H1 (cell line): Measurements from ENCODE around the gene ROBO4. TPM values are rescaled to one million over a fixed set of nuclear protein-coding genes. Genes with fewer than 3 reads are reported as not detected.

ENCODE experiments used
- CTCF ChIA-PET: fragments of 300-600 bp; sonication (Branson Sonifier 250); formaldehyde crosslinking; loops from one replicate; lab custom pipeline; 2021; ENCODE audit not compliant: partially characterized antibody; lab: Charles Lee
- POLR2A ChIA-PET: fragments of 300-600 bp; sonication (Branson Sonifier 250); formaldehyde crosslinking; loops from one replicate; lab custom pipeline; 2021; ENCODE audit warnings: inconsistent platforms; ENCODE audit not compliant: partially characterized antibody; lab: Charles Lee
- DNase-seq, 2 experiments: peaks; one replicate each; pipeline versions ENCODE4 v3.0.0 to v3.0.0-alpha.2; 2010 to 2022; ENCODE audit warnings: low spot score in 2 of 2, low read depth in 1 of 2, mixed read lengths in 1 of 2
- FAIRE-seq: peaks from 2 replicates; lab custom pipeline; 2011; peaks lifted over from hg19 to GRCh38; lab: Jason Lieb, UNC
- H2AFZ ChIP-seq: 2 replicates; pipeline ENCODE4 v1.8.1; 2012; ENCODE audit warnings: low read length, inconsistent platforms
- H2AK5ac ChIP-seq: 2 replicates; pipeline ENCODE4 v1.6.1; 2013; ENCODE audit warnings: low read depth, low read length
- H2BK120ac ChIP-seq: replicated peaks from 2 replicates; pipeline ENCODE3; 2013; ENCODE audit warnings: low read depth, low read length, inconsistent platforms
- H2BK12ac ChIP-seq: 2 replicates; pipeline ENCODE4 v1.6.1; 2013; ENCODE audit warnings: low read depth, low read length
- H2BK15ac ChIP-seq: 2 replicates; pipeline ENCODE4 v1.6.1; 2013; ENCODE audit warnings: low read length
- H2BK20ac ChIP-seq: 2 replicates; pipeline ENCODE4 v1.6.1; 2013; ENCODE audit warnings: low read length
- H2BK5ac ChIP-seq: 2 replicates; pipeline ENCODE4 v1.6.1; 2013; ENCODE audit warnings: low read depth, low read length
- H3K14ac ChIP-seq: 2 replicates; pipeline ENCODE4 v1.6.1; 2013; ENCODE audit warnings: inconsistent platforms; ENCODE audit not compliant: insufficient read length
- H3K18ac ChIP-seq: 2 replicates; pipeline ENCODE4 v1.6.1; 2013; ENCODE audit warnings: low read length; ENCODE audit errors: extremely low read depth
- H3K23ac ChIP-seq: 2 replicates; pipeline ENCODE4 v1.6.1; 2013; ENCODE audit warnings: inconsistent platforms; ENCODE audit not compliant: insufficient read length
- H3K23me2 ChIP-seq: 2 replicates; pipeline ENCODE4 v1.6.1; 2013; ENCODE audit warnings: low read depth, low read length
- H3K27ac ChIP-seq: 2 replicates; pipeline ENCODE4 v1.6.1; 2011; ENCODE audit warnings: low read depth, low read length, inconsistent platforms
- H3K27me3 ChIP-seq, 4 experiments: replicated peaks in 1 of 4; 1 replicate in 1 of 4; 2 replicates in 3 of 4; pipeline versions ENCODE4 v1.6.1 to v1.8.1; 2011 to 2013; ENCODE audit warnings: low read length in 3 of 4, mild to moderate bottlenecking in 3 of 4, inconsistent platforms in 2 of 4, mixed read lengths in 2 of 4, moderate library complexity in 1 of 4; ENCODE audit not compliant: control insufficient read depth in 3 of 4, insufficient read depth in 3 of 4; ENCODE audit errors: extremely low read depth in 1 of 4
- H3K36me3 ChIP-seq, 4 experiments: 2 replicates each; pipeline versions ENCODE4 v1.6.1 to v1.8.1; 2011 to 2013; ENCODE audit warnings: mild to moderate bottlenecking in 4 of 4, low read length in 3 of 4, moderate library complexity in 2 of 4, control low read depth in 1 of 4, inconsistent platforms in 1 of 4; ENCODE audit not compliant: insufficient read depth in 4 of 4, control insufficient read depth in 2 of 4
- H3K4ac ChIP-seq: replicated peaks from 2 replicates; pipeline ENCODE3; 2013; ENCODE audit warnings: low read length, low read depth, mixed read lengths, inconsistent platforms; ENCODE audit not compliant: insufficient read length
- H3K4me1 ChIP-seq, 4 experiments: replicated peaks in 1 of 4; 1 replicate in 1 of 4; 2 replicates in 3 of 4; pipeline versions ENCODE4 v1.6.1 to v1.8.1; 2011 to 2013; ENCODE audit warnings: low read length in 3 of 4, inconsistent platforms in 2 of 4, mixed read lengths in 1 of 4; ENCODE audit not compliant: insufficient read depth in 4 of 4, control insufficient read depth in 3 of 4
- H3K4me2 ChIP-seq, 2 experiments: 2 replicates each; pipeline versions ENCODE4 v1.6.1 to v1.8.1; 2011 to 2013; ENCODE audit warnings: low read depth in 2 of 2, low read length in 2 of 2, control low read depth in 1 of 2, inconsistent platforms in 1 of 2, mild to moderate bottlenecking in 1 of 2; ENCODE audit not compliant: insufficient read depth in 1 of 2
- H3K4me3 ChIP-seq, 4 experiments: fragments of 200-600, 300-600 bp in 1 of 4; sonication (generic), shearing (Covaris generic), sonication (Bioruptor Twin) in 1 of 4; 2 replicates each; pipeline versions ENCODE4 v1.5.1 to v1.8.1; 2011 to 2016; ENCODE audit warnings: low read length in 4 of 4, low read depth in 3 of 4, control low read depth in 2 of 4, inconsistent platforms in 2 of 4, mild to moderate bottlenecking in 2 of 4, mixed read lengths in 1 of 4, moderate library complexity in 1 of 4; ENCODE audit not compliant: insufficient read depth in 2 of 4; ENCODE audit errors: extremely low read depth in 1 of 4
- H3K56ac ChIP-seq: replicated peaks from 2 replicates; pipeline ENCODE3; 2013; ENCODE audit warnings: low read depth, mild to moderate bottlenecking, mixed read lengths, low read length, inconsistent platforms; ENCODE audit not compliant: insufficient read length
- H3K79me1 ChIP-seq: 2 replicates; pipeline ENCODE4 v1.6.1; 2013; ENCODE audit warnings: low read depth, low read length, control low read depth
- H3K79me2 ChIP-seq, 2 experiments: 2 replicates each; pipeline versions ENCODE4 v1.6.1 to v1.8.1; 2012 to 2013; ENCODE audit warnings: low read length in 2 of 2, mild to moderate bottlenecking in 2 of 2, inconsistent platforms in 1 of 2; ENCODE audit not compliant: insufficient read depth in 2 of 2, control insufficient read depth in 1 of 2
- H3K9ac ChIP-seq, 4 experiments: replicated peaks in 1 of 4; 1 replicate in 1 of 4; 2 replicates in 3 of 4; pipeline versions ENCODE4 v1.6.1 to v1.8.1; 2011 to 2013; ENCODE audit warnings: low read depth in 3 of 4, low read length in 3 of 4, control low read depth in 2 of 4, mild to moderate bottlenecking in 2 of 4, moderate library complexity in 2 of 4, inconsistent platforms in 1 of 4; ENCODE audit errors: extremely low read depth in 1 of 4
- H3K9me3 ChIP-seq, 2 experiments: 2 replicates each; pipeline versions ENCODE4 v1.6.1 to v1.8.1; 2012 to 2013; ENCODE audit warnings: mild to moderate bottlenecking in 2 of 2, moderate library complexity in 2 of 2, control low read depth in 1 of 2, inconsistent platforms in 1 of 2, low read depth in 1 of 2, low read length in 1 of 2, mixed read lengths in 1 of 2; ENCODE audit not compliant: insufficient read depth in 2 of 2
- H4K20me1 ChIP-seq, 2 experiments: replicated peaks in 1 of 2; 2 replicates each; pipeline versions ENCODE3 to v1.8.1; 2011 to 2013; ENCODE audit warnings: inconsistent platforms in 2 of 2, low read length in 2 of 2, mild to moderate bottlenecking in 1 of 2; ENCODE audit not compliant: insufficient read depth in 2 of 2, control insufficient read depth in 1 of 2
- H4K5ac ChIP-seq: 2 replicates; pipeline ENCODE4 v1.6.1; 2013; ENCODE audit warnings: low read length, low read depth, mixed read lengths, inconsistent platforms; ENCODE audit not compliant: insufficient read length
- H4K8ac ChIP-seq: 2 replicates; pipeline ENCODE4 v1.8.0; 2013; ENCODE audit warnings: mild to moderate bottlenecking, moderate library complexity, low read length, inconsistent platforms; ENCODE audit not compliant: insufficient read depth; ENCODE audit errors: extremely low read depth
- H4K91ac ChIP-seq: replicated peaks from 2 replicates; pipeline ENCODE3; 2013; ENCODE audit warnings: low read length, mixed read lengths, inconsistent platforms; ENCODE audit not compliant: insufficient read length
- BCL11A ChIP-seq, 2 experiments: IDR thresholded peaks; one replicate each; pipeline ENCODE4 v1.6.1; 2011; ENCODE audit warnings: low read depth in 2 of 2, low read length in 2 of 2, mild to moderate bottlenecking in 2 of 2
- CEBPB ChIP-seq: IDR thresholded peaks from 2 replicates; pipeline ENCODE4 v1.6.1; 2012; ENCODE audit warnings: low read depth, low read length
- RNF2 ChIP-seq: fragments of 200-900, 300-1000 bp; sonication (generic); IDR thresholded peaks from 2 replicates; pipeline ENCODE4 v1.7.1; 2016; ENCODE audit warnings: borderline replicate concordance, low read depth, mild to moderate bottlenecking, antibody characterized with exemption, low read length; ENCODE audit not compliant: poor library complexity, severe bottlenecking; ENCODE audit errors: missing control alignments
- SRF ChIP-seq: IDR thresholded peaks from 2 replicates; pipeline ENCODE4 v1.6.1; 2011; ENCODE audit warnings: mild to moderate bottlenecking, low read depth, low read length, moderate library complexity
- WGBS, 2 experiments: shearing (Covaris generic) in 1 of 2; methylation state at CpG; one replicate each; pipeline versions ENCODE4 v1.1.6 to v1.1.7; 2013 to 2015; ENCODE audit warnings: low lambda C conversion rate in 2 of 2, mixed read lengths in 2 of 2, inconsistent platforms in 1 of 2, low coverage in 1 of 2, missing lambda C conversion rate in 1 of 2; ENCODE audit not compliant: insufficient replicate concordance in 2 of 2, insufficient coverage in 1 of 2, insufficient read length in 1 of 2; ENCODE audit errors: extremely low coverage in 1 of 2, missing lambda C conversion rate in 1 of 2; 5-methylcytosine and 5-hydroxymethylcytosine counted together
- polyA plus RNA-seq, 7 experiments: library from polyadenylated mRNA; depleted of rRNA in 3 of 7; stranded (reverse) in 5 of 7; unstranded in 2 of 7; fragments of >200 nt in 5 of 7; fragments of 200-250 nt in 2 of 7; gene quantifications; 1 replicate in 5 of 7; 2 replicates in 1 of 7; 4 replicates in 1 of 7; pipeline versions ENCODE4 v1.2.1 to v1.2.3, GENCODE V29; 2011 to 2013; ENCODE audit warnings: missing spikeins in 2 of 7, mixed read lengths in 2 of 7
- total RNA-seq: library from RNA; stranded (reverse); fragmentation: NEBNext Ultra II Directional; extraction: Animal tissue kit (Norgen Biotek cat#: 25700); gene quantifications from 2 replicates; pipeline ENCODE4 v1.2.1, GENCODE V29; 2021
- TF ChIP-seq, protein P1 (sequence below), 3 experiments: IDR thresholded peaks; 1 replicate in 2 of 3; 2 replicates in 1 of 3; pipeline versions ENCODE4 v1.5.1 to v1.6.1; 2011; ENCODE audit warnings: low read length in 3 of 3, mild to moderate bottlenecking in 3 of 3, inconsistent platforms in 2 of 3, low read depth in 1 of 3, moderate library complexity in 1 of 3; ENCODE audit not compliant: insufficient read depth in 1 of 3; ENCODE audit errors: control extremely low read depth in 1 of 3
- TF ChIP-seq, protein P2 (sequence below): IDR thresholded peaks from 2 replicates; pipeline ENCODE4 v1.6.1; 2012; ENCODE audit warnings: low read length, inconsistent platforms

The ROBO4 gene
- total and polyA plus RNA-seq, 2 of the 8 experiments (the other 6 are each of a cell fraction or from before 2014, with no cell fraction given) = 0.03 TPM; not detected in 1

DNA sequence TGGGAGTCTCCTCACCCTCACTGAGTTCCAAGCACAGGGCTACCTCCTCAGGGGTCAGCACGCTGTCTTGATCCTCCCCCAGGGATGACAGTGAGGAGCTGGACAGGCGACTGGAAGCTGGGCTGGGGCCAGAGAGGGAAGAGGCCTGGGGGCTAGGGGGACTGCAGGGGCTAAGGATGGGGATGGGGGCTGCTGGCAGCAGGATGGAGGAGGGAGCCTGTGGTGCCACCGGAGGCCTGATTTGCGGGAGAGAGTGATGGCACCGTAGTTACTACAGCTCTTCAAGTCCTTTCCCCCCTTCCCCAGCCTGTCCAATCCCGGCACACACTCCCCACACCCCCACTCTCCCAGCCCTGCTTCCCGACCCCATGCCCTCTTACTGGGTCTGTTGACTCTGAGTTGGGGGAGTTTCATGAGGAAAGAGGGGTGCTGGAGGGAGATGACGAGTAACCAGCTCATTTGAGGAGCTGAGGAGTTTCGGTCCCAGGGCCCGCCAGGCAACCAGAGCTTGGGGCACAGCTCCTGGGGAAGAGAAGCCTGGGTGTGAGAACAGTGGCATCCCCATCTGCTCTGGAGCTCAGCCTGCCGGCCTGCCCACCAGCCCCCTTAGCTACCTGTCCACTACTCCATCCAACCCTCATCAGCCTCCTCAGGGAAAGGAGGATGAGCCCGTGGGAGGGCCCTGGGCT is 10.5 kb downstream of the ROBO4 start:
- H3K9me3 ChIP-seq = no peaks in the 10 kb centered on the region
- H2BK120ac ChIP-seq = no peak overlapping the region
- POLR2A ChIA-PET = interaction anchor here (0.9 to 2.0 kb wide), 5 partner anchors 8 to 25 kb away, joined by 3 to 7 read pairs (median 3); no protein-coding TSS in a partner anchor
- H3K18ac ChIP-seq = no peak overlapping the region
- no peak overlapping the region for H2BK15ac ChIP-seq
- H3K4me2 ChIP-seq = no peak overlapping the region
- H3K27ac ChIP-seq = no peak overlapping the region
- DNase-seq (peak in 1 of 2 experiments; percentile 32), FAIRE-seq (no peak)
- H3K79me1 ChIP-seq = no peaks in the 10 kb centered on the region
- no peak overlapping the region for H4K91ac ChIP-seq
- no peak overlapping the region for H3K4ac ChIP-seq
- no peak overlapping the region for H2BK20ac ChIP-seq
- H4K8ac ChIP-seq = peak overlapping the region; percentile 40
- peaks cover 0 to 3% (median under 1%) of the 10 kb centered on the region in 4 experiments; a peak in 2 of 7 replicates for H3K27me3 ChIP-seq
- no peak overlapping the region for H3K9ac ChIP-seq
- WGBS, 2 experiments = 79% methylated on average over 8 of the region's 12 CpGs; no CpG with 5 or more reads in 1 of the 2 experiments
- no peak overlapping the region for H3K23ac ChIP-seq
- H2AK5ac ChIP-seq = no peak overlapping the region
- no peak overlapping the region for H2AFZ ChIP-seq
- H3K14ac ChIP-seq = no peak overlapping the region
- H3K36me3 ChIP-seq = no peaks in the 10 kb centered on the region
- H2BK12ac ChIP-seq = no peak overlapping the region
- no peak overlapping the region for H3K56ac ChIP-seq
- no peaks in the 10 kb centered on the region for H3K79me2 ChIP-seq
- H3K4me3 ChIP-seq = no peak overlapping the region
- no peaks in the 10 kb centered on the region for H4K20me1 ChIP-seq
- CTCF ChIA-PET = interaction anchor here (0.8 to 3.5 kb wide), 10 partner anchors 9 to 200 kb away, joined by 3 to 13 read pairs (median 4); partner anchors contain the start of gene ROBO4
- H3K23me2 ChIP-seq = no peaks in the 10 kb centered on the region
- H3K4me1 ChIP-seq = peaks cover 0 to 2% (median 0%) of the 10 kb centered on the region in 4 experiments; a peak in 2 of 7 replicates
- TF ChIP-seq RNF2 = no peak
- TF ChIP-seq, protein P1, sequence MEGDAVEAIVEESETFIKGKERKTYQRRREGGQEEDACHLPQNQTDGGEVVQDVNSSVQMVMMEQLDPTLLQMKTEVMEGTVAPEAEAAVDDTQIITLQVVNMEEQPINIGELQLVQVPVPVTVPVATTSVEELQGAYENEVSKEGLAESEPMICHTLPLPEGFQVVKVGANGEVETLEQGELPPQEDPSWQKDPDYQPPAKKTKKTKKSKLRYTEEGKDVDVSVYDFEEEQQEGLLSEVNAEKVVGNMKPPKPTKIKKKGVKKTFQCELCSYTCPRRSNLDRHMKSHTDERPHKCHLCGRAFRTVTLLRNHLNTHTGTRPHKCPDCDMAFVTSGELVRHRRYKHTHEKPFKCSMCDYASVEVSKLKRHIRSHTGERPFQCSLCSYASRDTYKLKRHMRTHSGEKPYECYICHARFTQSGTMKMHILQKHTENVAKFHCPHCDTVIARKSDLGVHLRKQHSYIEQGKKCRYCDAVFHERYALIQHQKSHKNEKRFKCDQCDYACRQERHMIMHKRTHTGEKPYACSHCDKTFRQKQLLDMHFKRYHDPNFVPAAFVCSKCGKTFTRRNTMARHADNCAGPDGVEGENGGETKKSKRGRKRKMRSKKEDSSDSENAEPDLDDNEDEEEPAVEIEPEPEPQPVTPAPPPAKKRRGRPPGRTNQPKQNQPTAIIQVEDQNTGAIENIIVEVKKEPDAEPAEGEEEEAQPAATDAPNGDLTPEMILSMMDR (IDR thresholded peaks at IDR 0.05; ENCODE audit: control extremely low read depth in 1 of 3, insufficient read depth in 1 of 3, low read depth in 1 of 3, low read length in 3 of 3) = no peak
- TF ChIP-seq CEBPB = no peak
- TF ChIP-seq SRF = no peak
- no peak for TF ChIP-seq BCL11A (IDR thresholded peaks at IDR 0.05; ENCODE audit: low read depth in 2 of 2, low read length in 2 of 2)
- TF ChIP-seq, protein P2, sequence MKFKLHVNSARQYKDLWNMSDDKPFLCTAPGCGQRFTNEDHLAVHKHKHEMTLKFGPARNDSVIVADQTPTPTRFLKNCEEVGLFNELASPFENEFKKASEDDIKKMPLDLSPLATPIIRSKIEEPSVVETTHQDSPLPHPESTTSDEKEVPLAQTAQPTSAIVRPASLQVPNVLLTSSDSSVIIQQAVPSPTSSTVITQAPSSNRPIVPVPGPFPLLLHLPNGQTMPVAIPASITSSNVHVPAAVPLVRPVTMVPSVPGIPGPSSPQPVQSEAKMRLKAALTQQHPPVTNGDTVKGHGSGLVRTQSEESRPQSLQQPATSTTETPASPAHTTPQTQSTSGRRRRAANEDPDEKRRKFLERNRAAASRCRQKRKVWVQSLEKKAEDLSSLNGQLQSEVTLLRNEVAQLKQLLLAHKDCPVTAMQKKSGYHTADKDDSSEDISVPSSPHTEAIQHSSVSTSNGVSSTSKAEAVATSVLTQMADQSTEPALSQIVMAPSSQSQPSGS = no peak
- no peak overlapping the region for H2BK5ac ChIP-seq
- H4K5ac ChIP-seq = no peak overlapping the region
